ENCODE data around the gene PLB1.

The PLB1 gene

GRCh38 chr2:28462122-28462521, 33.7 kb upstream of the PLB1 start:
- peaks cover 4% of the 10 kb centered on the region; the same call in 1 of the 2 replicates for H3K4me1 ChIP-seq (ENCODE audit: low read length)
- H3K4me3 ChIP-seq (ENCODE audit: low read length) = no peak overlapping the region
- H3K36me3 ChIP-seq (replicated peaks; ENCODE audit: insufficient read depth, low read length) = no peaks in the 10 kb centered on the region
- H3K27ac ChIP-seq (ENCODE audit: low read length) = no peak overlapping the region
- no peak overlapping the region for H3K9ac ChIP-seq (ENCODE audit: low read length)
- H3F3A ChIP-seq (ENCODE audit: insufficient read depth, low read length) = no peaks in the 10 kb centered on the region
- H3K9me3 ChIP-seq (replicated peaks; ENCODE audit: insufficient read depth, low read length) = no peaks in the 10 kb centered on the region
- H3K9me2 ChIP-seq (replicated peaks; ENCODE audit: insufficient read depth, low read length) = no peaks in the 10 kb centered on the region
- DNase-seq = no peak
- H3K4me2 ChIP-seq (ENCODE audit: low read depth, low read length) = no peak overlapping the region
- TF ChIP-seq EZH2 (optimal IDR thresholded peaks at IDR 0.05; ENCODE audit: low read depth, low read length) = no peak
- TF ChIP-seq, protein P1, sequence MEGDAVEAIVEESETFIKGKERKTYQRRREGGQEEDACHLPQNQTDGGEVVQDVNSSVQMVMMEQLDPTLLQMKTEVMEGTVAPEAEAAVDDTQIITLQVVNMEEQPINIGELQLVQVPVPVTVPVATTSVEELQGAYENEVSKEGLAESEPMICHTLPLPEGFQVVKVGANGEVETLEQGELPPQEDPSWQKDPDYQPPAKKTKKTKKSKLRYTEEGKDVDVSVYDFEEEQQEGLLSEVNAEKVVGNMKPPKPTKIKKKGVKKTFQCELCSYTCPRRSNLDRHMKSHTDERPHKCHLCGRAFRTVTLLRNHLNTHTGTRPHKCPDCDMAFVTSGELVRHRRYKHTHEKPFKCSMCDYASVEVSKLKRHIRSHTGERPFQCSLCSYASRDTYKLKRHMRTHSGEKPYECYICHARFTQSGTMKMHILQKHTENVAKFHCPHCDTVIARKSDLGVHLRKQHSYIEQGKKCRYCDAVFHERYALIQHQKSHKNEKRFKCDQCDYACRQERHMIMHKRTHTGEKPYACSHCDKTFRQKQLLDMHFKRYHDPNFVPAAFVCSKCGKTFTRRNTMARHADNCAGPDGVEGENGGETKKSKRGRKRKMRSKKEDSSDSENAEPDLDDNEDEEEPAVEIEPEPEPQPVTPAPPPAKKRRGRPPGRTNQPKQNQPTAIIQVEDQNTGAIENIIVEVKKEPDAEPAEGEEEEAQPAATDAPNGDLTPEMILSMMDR (IDR thresholded peaks at IDR 0.05; ENCODE audit: low read length) = no peak
- no peak for TF ChIP-seq EZH2phosphoT487 (IDR thresholded peaks at IDR 0.05; ENCODE audit: low read length)
- no peak overlapping the region for H2AFZ ChIP-seq (ENCODE audit: low read length)
- H3K27me3 ChIP-seq (replicated peaks; ENCODE audit: insufficient read depth, low read length) = no peaks in the 10 kb centered on the region
- no peaks in the 10 kb centered on the region for H4K20me1 ChIP-seq (ENCODE audit: insufficient read depth, low read length)
- no peaks in the 10 kb centered on the region for H3K79me2 ChIP-seq (ENCODE audit: low read length)

DNA sequence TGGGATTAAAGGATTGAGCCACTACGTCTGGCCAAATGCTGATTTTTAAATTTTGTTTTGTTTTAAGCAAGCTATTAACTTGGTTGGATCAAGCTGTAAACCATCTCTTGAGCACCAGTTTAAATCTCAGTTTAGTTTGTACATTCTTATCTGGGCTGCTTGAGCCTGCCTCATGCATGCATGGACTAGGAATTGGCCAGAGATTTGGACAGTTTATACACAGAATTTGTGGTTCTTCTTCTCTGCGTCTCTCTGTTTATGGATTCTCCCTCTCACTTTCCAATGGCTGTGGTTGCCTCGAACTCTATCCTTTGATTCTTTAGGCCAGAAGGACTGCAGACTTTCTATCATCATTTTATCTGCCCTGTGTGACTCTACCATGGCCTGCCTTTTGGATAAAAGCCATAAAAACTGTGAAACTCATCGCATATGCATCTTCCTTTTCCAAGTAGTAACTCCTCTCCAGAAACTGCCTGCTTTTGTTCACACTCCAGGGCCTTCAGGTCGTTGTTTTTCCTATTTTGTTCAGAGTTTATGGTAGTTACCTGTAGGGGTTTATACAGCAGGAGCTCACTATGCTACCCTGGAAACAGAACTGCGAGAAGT, 32.5 kb upstream of the PLB1 start:
- H3K36me3 ChIP-seq (replicated peaks; ENCODE audit: insufficient read depth, low read length) = no peaks in the 10 kb centered on the region
- H3F3A ChIP-seq (ENCODE audit: insufficient read depth, low read length) = no peaks in the 10 kb centered on the region
- no peak for DNase-seq
- H3K9me3 ChIP-seq (replicated peaks; ENCODE audit: insufficient read depth, low read length) = no peaks in the 10 kb centered on the region
- H4K20me1 ChIP-seq (ENCODE audit: insufficient read depth, low read length) = no peaks in the 10 kb centered on the region
- no peak overlapping the region for H3K4me3 ChIP-seq (ENCODE audit: low read length)
- no peak overlapping the region for H3K27ac ChIP-seq (ENCODE audit: low read length)
- H3K79me2 ChIP-seq (ENCODE audit: low read length) = no peaks in the 10 kb centered on the region
- H3K4me2 ChIP-seq (ENCODE audit: low read depth, low read length) = no peak overlapping the region
- H3K9me2 ChIP-seq (replicated peaks; ENCODE audit: insufficient read depth, low read length) = no peaks in the 10 kb centered on the region
- no peaks in the 10 kb centered on the region for H3K4me1 ChIP-seq (ENCODE audit: low read length)
- no peak overlapping the region for H3K9ac ChIP-seq (ENCODE audit: low read length)
- no peak for TF ChIP-seq EZH2phosphoT487 (IDR thresholded peaks at IDR 0.05; ENCODE audit: low read length)
- no peak for TF ChIP-seq EZH2 (optimal IDR thresholded peaks at IDR 0.05; ENCODE audit: low read depth, low read length)
- TF ChIP-seq, protein P1 (IDR thresholded peaks at IDR 0.05; ENCODE audit: low read length) = no peak
- no peak overlapping the region for H2AFZ ChIP-seq (ENCODE audit: low read length)
- no peaks in the 10 kb centered on the region for H3K27me3 ChIP-seq (replicated peaks; ENCODE audit: insufficient read depth, low read length)

- Histone ChIP-seq H3K36me3 (replicated peaks; ENCODE audit: insufficient read depth, low read length) (no peaks in the 10 kb centered on the region), H3K4me2 (ENCODE audit: low read depth, low read length) (no peak overlapping the region), H3K9me2 (replicated peaks; ENCODE audit: insufficient read depth, low read length) (no peaks in the 10 kb centered on the region), H4K20me1 (ENCODE audit: insufficient read depth, low read length) (no peaks in the 10 kb centered on the region), H3K4me3 (ENCODE audit: low read length) (no peak overlapping the region), H3K27me3 (replicated peaks; ENCODE audit: insufficient read depth, low read length) (no peaks in the 10 kb centered on the region), H3K9ac (ENCODE audit: low read length) (no peak overlapping the region), H3F3A (ENCODE audit: insufficient read depth, low read length) (no peaks in the 10 kb centered on the region), H3K9me3 (replicated peaks; ENCODE audit: insufficient read depth, low read length) (no peaks in the 10 kb centered on the region), H3K27ac (ENCODE audit: low read length) (no peak overlapping the region), H3K4me1 (ENCODE audit: low read length) (no peaks in the 10 kb centered on the region), H3K79me2 (ENCODE audit: low read length) (no peaks in the 10 kb centered on the region), H2AFZ (ENCODE audit: low read length) (no peak overlapping the region)
- TF ChIP-seq EZH2 (optimal IDR thresholded peaks at IDR 0.05; ENCODE audit: low read depth, low read length) (no peak), EZH2phosphoT487 (IDR thresholded peaks at IDR 0.05; ENCODE audit: low read length) (no peak)
- TF ChIP-seq, protein P1 (IDR thresholded peaks at IDR 0.05; ENCODE audit: low read length) = no peak
- DNase-seq = no peak
Measured at GRCh38 chr2:28463893-28464292, 32.0 kb upstream of the PLB1 start.

Data from MM.1S (cell line).